ENCODE measurements around the gene GPN2.

- TF ChIP-seq CTCF (IDR thresholded peaks at IDR 0.05), result no peak
- TF ChIP-seq POLR2A (IDR thresholded peaks at IDR 0.05), result peak; percentile 98
Observed at GRCh38 chr1:26913754-26914619, 23.9 kb upstream of the GPN2 start, which contains the start of gene NR0B2.

Data from right lobe of liver (tissue), 4 donors.